Uterus (tissue), 4 donors: Measurements from ENCODE around the gene CCL21. TPM values are rescaled to one million over a fixed set of nuclear protein-coding genes. Genes with fewer than 3 reads are reported as not detected.
"Not testable (repeated sequence)": the region's sequence is repeated elsewhere in the genome, so short reads cannot be mapped to it uniquely, and the experiment has no call there.

Experiments used
- DNase-seq, 2 donors: peaks; one replicate each; pipeline ENCODE4 v3.0.0-alpha.2; 2019 to 2020
- H3K27ac ChIP-seq, 2 donors: fragments of 200-600 bp; sonication (generic); 1 replicate in 1 of 2; 2 replicates in 1 of 2; pipeline ENCODE4 v1.5.1; 2016 to 2018
- H3K27me3 ChIP-seq, 2 donors: fragments of 200-600 bp; sonication (generic); one replicate each; pipeline ENCODE4 v1.5.1; 2018 to 2019; ENCODE audit warnings: control low read depth in 1 of 2
- H3K36me3 ChIP-seq, 2 donors: fragments of 200-600 bp; sonication (generic); one replicate each; pipeline ENCODE4 v1.5.1; 2019; ENCODE audit warnings: control low read depth in 1 of 2
- H3K4me1 ChIP-seq, 2 donors: fragments of 200-600 bp; sonication (generic); one replicate each; pipeline ENCODE4 v1.5.1; 2018 to 2019; ENCODE audit warnings: control low read depth in 1 of 2
- H3K4me3 ChIP-seq, 2 donors: fragments of 200-600 bp; sonication (generic); 1 replicate in 1 of 2; 2 replicates in 1 of 2; pipeline ENCODE4 v1.5.1; 2018 to 2019; ENCODE audit warnings: mild to moderate bottlenecking in 1 of 2
- H3K9me3 ChIP-seq, 2 donors: fragments of 200-600 bp; sonication (generic); one replicate each; pipeline ENCODE4 v1.5.1; 2019; ENCODE audit warnings: control low read depth in 1 of 2
- CTCF ChIP-seq, 4 experiments: fragments of 200-600 bp in 2 of 4; fragments of 450-650 bp in 2 of 4; sonication (generic) in 2 of 4; IDR thresholded peaks; one replicate each; pipeline ENCODE4 v1.5.1; 2016 to 2019; ENCODE audit warnings: antibody characterized with exemption in 4 of 4, mild to moderate bottlenecking in 2 of 4, moderate library complexity in 1 of 4
- POLR2A ChIP-seq, 2 donors: fragments of 450-650 bp; IDR thresholded peaks; one replicate each; pipeline ENCODE4 v1.6.1; 2016; ENCODE audit warnings: antibody characterized with exemption in 2 of 2, mild to moderate bottlenecking in 1 of 2, moderate library complexity in 1 of 2
- intact Hi-C: fragments of 100-400 bp; cut with DNase I; formaldehyde crosslinking; loops from one replicate; pipeline ENCODE4 v1.15.1; 2023; ENCODE audit warnings: low total_unique reads
- total RNA-seq, 4 donors: library from RNA; depleted of rRNA in 3 of 4; stranded (reverse); fragments of >200 nt in 3 of 4; gene quantifications; one replicate each; pipeline versions ENCODE4 v1.1.0 to v1.2.4, GENCODE V29; 2014 to 2023
- donor health status: DM: yes; HTN: yes; CAD: no.

Gene CCL21
- total RNA-seq, 4 donors from 2014 or later, result 7.6 to 248 (median 87.1) TPM

DNA sequence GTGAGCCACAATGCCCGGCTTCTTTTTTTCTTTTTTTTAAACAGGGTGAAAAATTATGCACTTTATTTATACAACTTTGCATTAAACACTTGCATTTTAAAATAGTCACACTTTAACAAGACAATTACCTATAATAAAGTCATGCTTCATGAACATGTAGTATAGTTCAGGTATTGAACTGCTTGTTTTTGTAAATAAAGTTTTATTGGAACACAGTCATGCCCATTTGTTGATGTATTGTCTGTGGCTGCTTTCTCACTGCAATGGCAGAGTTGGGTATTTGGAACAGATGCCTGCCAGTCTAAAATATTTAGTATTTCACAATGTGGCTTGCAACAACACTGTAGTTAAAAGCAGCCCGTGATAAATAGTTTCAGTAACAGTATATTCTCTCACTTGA is 32.8 kb upstream of the CCL21 start:
- no peak for TF ChIP-seq POLR2A (IDR thresholded peaks at IDR 0.05)
- TF ChIP-seq CTCF (IDR thresholded peaks at IDR 0.05), result no peak
- H3K9me3 ChIP-seq, result no peaks in the 10 kb centered on the region

DNA sequence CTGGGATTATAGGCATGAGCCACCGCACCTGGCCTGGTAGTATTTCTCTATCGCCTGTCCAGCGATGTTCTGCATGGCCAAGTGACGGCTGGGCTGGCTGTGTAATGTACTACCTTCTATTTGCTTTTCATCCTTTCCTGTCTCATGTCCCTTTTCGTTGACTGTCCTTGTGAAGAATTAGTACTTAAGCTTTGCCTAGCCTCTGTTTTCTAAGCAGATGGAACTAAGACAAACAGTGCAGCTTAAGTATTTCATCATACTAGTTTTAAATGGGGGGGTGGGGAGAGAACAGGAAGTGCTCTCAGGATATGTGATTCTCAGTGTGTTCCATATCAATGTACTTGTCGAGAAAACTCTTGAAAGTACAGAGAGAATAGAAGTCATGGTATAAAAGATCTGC is 31.7 kb upstream of the CCL21 start:
- Histone ChIP-seq H3K27me3 (no peaks in the 10 kb centered on the region), H3K27ac (no peak overlapping the region), H3K4me1 (no peaks in the 10 kb centered on the region), H3K9me3 (no peaks in the 10 kb centered on the region), H3K36me3 (no peaks in the 10 kb centered on the region), H3K4me3 (no peak overlapping the region)
- no peak for DNase-seq
- TF ChIP-seq CTCF (IDR thresholded peaks at IDR 0.05) (no peak), POLR2A (IDR thresholded peaks at IDR 0.05) (no peak)
- intact Hi-C loops, result no loop called here

More for the DNA sequence above, 32.8 kb upstream of the CCL21 start:
- no peaks in the 10 kb centered on the region for H3K36me3 ChIP-seq
- intact Hi-C loops, result no loop called here
- no peak overlapping the region for H3K4me3 ChIP-seq
- H3K27me3 ChIP-seq, result no peaks in the 10 kb centered on the region
- no peak overlapping the region for H3K27ac ChIP-seq
- no peak for DNase-seq
- H3K4me1 ChIP-seq, result no peaks in the 10 kb centered on the region

DNA sequence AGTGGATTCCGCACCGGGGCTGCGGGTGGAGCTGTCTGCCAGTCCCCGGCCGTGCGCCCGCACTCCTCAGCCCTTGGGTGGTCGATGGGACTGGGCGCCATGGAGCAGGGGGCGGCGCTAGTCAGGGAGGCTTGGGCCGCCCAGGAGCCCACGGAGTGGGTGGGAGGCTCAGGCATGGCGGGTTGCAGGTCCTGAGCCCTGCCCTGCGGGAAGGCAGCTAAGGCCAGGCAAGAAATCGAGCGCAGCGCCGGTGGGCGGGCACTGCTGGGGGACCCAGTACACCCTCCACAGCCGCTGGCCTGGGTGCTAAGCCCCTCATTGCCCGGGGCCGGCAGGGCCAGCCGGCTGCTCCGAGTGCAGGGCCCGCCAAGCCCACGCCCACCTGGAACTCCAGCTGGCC is 30.2 kb upstream of the CCL21 start:
- intact Hi-C loops, DNase-seq, H3K27me3 ChIP-seq, H3K27ac ChIP-seq, H3K4me3 ChIP-seq, H3K4me1 ChIP-seq, H3K9me3 ChIP-seq, H3K36me3 ChIP-seq: not testable (repeated sequence)

- DNase-seq, result no peak
- intact Hi-C loops, result no loop called here
Measured at GRCh38 chr9:34737677-34738260, 27.8 kb upstream of the CCL21 start.

GRCh38 chr9:34734720-34735119 is 24.8 kb upstream of the CCL21 start:
- Histone ChIP-seq H3K27ac (no peak overlapping the region), H3K9me3 (no peaks in the 10 kb centered on the region)
- intact Hi-C loops, result no loop called here

More at GRCh38 chr9:34737677-34738260, 27.8 kb upstream of the CCL21 start:
- no peak for TF ChIP-seq CTCF (IDR thresholded peaks at IDR 0.05)
- no peak for TF ChIP-seq POLR2A (IDR thresholded peaks at IDR 0.05)
- Histone ChIP-seq H3K27me3 (no peaks in the 10 kb centered on the region), H3K36me3 (no peaks in the 10 kb centered on the region), H3K27ac (no peak overlapping the region), H3K9me3 (no peaks in the 10 kb centered on the region), H3K4me1 (no peaks in the 10 kb centered on the region), H3K4me3 (no peak overlapping the region)

More at GRCh38 chr9:34734720-34735119, 24.8 kb upstream of the CCL21 start:
- Histone ChIP-seq H3K36me3 (no peaks in the 10 kb centered on the region), H3K27me3 (no peaks in the 10 kb centered on the region), H3K4me3 (no peak overlapping the region), H3K4me1 (no peaks in the 10 kb centered on the region)
- DNase-seq, result no peak
- TF ChIP-seq POLR2A (IDR thresholded peaks at IDR 0.05) (no peak), CTCF (IDR thresholded peaks at IDR 0.05) (no peak)
